Ishikawa (cell line): ENCODE data around the gene GRIK4.

Experiments
- CEBPB ChIP-seq: IDR thresholded peaks from 2 replicates; pipeline ENCODE4 v1.6.1; 2012
- EGR1 ChIP-seq: IDR thresholded peaks from 2 replicates; pipeline ENCODE4 v1.6.1; 2012
- EP300 ChIP-seq: IDR thresholded peaks from 2 replicates; pipeline ENCODE4 v1.6.1; 2012; ENCODE audit warnings: borderline replicate concordance
- MAX ChIP-seq: IDR thresholded peaks from 2 replicates; pipeline ENCODE4 v1.6.1; 2012
- NFIC ChIP-seq: IDR thresholded peaks from 2 replicates; pipeline ENCODE4 v1.6.1; 2012
- REST ChIP-seq: IDR thresholded peaks from 2 replicates; pipeline ENCODE4 v1.6.1; 2012; ENCODE audit warnings: low read depth, mild to moderate bottlenecking
- TCF12 ChIP-seq: IDR thresholded peaks from 2 replicates; pipeline ENCODE4 v1.6.1; 2012; ENCODE audit warnings: low read depth
- TEAD4 ChIP-seq: IDR thresholded peaks from 2 replicates; pipeline ENCODE4 v1.6.1; 2012
- USF1 ChIP-seq: IDR thresholded peaks from 2 replicates; pipeline ENCODE4 v1.6.1; 2012
- YY1 ChIP-seq: IDR thresholded peaks from 2 replicates; pipeline ENCODE4 v1.6.1; 2012; ENCODE audit warnings: low read depth
- ZBTB7A ChIP-seq: IDR thresholded peaks from 2 replicates; pipeline ENCODE4 v1.6.1; 2012; ENCODE audit warnings: low read depth

GRCh38 chr11:120680322-120680721, 168.8 kb downstream of the GRIK4 start:
- no peak for TF ChIP-seq EP300
- no peak for TF ChIP-seq REST
- TF ChIP-seq CEBPB: no peak
- no peak for TF ChIP-seq TEAD4
- no peak for TF ChIP-seq YY1
- TF ChIP-seq EGR1: no peak
- TF ChIP-seq TCF12: no peak
- no peak for TF ChIP-seq MAX
- TF ChIP-seq USF1: no peak
- TF ChIP-seq ZBTB7A: no peak
- no peak for TF ChIP-seq NFIC
